T-helper 2 cell treated with Interferon-gamma antibody and Interleukin-4, amounts not matched to agents 100 ng/mL and 5 ng/mL, for 36 hours (primary cell): ENCODE results near the gene ECHDC1. TPM values are rescaled to one million over a fixed set of nuclear protein-coding genes. Genes with fewer than 3 reads are reported as not detected.
"Not testable (repeated sequence)": the region's sequence is repeated elsewhere in the genome, so short reads cannot be mapped to it uniquely, and the experiment has no call there.

Experiments used
- intact Hi-C: fragments of 100-400 bp; cut with micrococcal nuclease; formaldehyde crosslinking; loops from one replicate; pipeline ENCODE4 v1.15.1; 2023
- total RNA-seq: library from RNA; stranded (reverse); gene quantifications from 2 replicates; pipeline ENCODE4 v1.2.3, GENCODE V29; 2022

The ECHDC1 gene
- total RNA-seq, 1 donor from 2014 or later = 46.5 TPM

DNA sequence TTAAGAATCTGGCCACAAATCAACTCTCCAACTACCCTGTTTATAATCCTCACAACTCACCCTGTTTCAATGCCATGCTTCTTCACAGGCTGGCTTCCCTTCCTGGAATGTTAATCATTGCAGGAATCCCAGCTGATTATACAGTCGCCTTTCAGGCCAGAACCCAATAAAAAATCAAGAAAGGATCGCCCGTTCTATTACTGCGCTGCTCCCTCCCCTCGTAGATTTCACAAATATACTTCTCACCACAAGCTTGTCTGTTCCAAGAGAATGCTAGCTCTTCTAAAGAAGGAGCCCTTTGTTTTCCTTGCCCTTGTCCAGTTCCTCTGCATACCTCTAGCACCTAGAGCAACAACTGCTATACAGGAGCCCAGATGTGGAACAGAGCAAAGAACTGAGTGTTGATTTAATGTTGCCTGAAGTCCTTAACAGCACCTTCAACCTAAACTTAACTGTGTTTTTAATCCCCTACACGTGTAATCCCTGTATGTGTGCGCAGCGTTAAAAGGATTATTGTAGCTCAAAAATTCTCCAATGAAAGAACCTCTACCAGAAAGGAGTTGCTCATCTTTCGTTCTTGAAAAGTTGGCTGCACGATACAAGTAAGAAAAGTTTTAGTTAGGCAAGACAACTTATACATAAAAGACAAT is 988 bp downstream of the ECHDC1 start:
- intact Hi-C loops = loop anchor here (2.0 to 5.0 kb wide), 3 partner anchors 40 to 1002 kb away; partner anchors contain the start of gene CENPW

DNA sequence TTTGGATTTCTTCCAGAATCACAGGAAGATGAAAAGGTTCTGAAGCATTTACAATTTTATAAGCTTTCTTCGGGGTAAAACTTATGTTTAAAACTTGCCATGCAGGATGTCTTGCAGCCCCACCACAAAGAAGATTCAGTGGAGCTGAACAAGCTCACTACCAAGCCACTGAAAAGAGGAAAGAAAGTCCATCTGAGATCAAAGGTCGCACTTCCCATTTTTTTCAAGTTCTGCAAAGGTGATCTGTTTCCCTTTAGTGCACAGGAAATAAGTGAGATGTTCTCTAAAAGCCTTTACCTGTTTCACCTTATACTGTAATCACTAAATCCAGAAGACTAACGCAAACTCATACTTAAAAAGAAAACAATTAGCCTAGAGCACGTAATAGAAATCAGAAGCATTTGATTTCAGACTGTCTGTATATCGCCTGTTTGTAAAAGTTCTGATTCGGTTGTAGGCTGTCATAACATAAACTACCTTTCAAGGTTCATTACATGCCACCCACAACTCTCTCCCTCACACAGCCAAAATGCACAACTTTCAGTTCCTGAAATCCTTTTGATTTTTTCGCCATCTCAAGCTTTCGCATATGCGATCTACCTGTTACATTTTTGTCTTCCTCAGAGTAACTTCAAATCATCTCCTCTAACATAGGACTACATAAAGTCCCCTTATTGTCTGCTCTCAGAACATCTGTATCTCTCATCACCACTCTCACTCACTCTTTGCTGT is 1.8 kb downstream of the ECHDC1 start:
- intact Hi-C loops = loop anchor here (2.0 to 5.0 kb wide), 3 partner anchors 39 to 1001 kb away; partner anchors contain the start of gene CENPW

DNA sequence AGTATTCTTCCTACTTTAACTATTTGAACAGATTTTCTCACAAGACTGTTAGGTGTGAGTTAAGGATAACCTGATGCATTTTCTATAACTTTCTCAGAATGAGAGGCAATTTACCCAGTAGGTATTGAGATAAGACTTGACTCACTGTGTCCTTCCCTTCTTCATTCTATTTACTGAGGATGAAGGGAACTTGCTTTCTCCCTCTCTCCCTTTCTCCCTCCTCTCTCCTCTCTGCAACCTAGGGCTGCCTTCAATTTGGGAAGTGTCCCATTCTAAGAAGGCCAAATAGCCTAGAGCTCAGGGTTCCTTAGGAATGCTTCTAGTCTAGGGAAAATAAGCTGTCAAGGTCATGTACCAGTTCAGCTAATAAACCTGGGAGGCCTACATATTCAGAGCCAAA is 3.2 kb downstream of the ECHDC1 start:
- intact Hi-C loops = loop anchor here (5.0 kb wide), 2 partner anchors 38 to 917 kb away; no protein-coding TSS in a partner anchor

DNA sequence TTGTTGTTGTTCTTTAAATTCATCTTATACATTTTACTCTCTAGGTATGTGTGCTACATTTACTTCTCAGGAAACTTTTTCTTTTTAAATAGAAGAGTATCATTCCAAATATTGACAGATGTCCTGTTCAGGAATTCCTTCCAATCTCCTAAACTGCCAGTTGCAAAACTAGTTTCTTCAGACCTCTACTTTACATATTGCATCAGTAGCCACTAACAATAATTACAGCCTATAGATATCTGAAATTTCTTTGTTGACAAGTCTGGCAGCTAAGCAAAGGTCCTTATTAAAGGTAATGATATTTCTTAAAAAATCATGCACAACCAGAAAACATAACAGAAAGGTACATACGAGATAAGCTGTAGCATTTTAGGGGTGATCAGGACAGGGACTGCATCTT is 4.5 kb downstream of the ECHDC1 start:
- intact Hi-C loops = no loop called here

DNA sequence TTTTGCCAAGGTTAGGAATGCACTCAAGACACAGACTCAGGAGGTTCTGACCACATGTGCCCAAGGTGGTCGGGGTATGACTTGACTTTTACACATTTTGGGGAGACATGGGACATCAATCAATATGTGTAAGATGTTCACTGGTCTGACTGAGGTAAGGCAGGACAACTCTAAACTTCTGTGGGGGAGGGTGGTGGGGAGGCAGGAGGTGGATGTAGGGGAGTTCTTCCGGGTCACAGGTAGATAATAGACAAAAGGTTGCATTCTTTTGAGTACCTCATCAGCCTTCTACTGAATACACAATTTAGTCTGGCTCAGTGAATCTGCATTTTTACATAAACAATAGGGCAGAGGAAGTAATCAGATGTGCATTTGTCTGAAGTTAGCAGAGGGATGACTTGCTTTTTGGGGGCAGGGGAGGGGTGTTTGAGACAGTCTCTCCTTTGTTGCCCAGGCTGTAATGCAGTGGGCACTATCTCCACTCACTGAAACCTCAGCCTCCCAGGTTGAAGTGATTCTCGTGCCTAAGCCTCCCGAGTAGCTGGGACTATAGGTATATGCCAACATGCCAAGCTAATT is 10.9 kb downstream of the ECHDC1 start:
- intact Hi-C loops = no loop called here

DNA sequence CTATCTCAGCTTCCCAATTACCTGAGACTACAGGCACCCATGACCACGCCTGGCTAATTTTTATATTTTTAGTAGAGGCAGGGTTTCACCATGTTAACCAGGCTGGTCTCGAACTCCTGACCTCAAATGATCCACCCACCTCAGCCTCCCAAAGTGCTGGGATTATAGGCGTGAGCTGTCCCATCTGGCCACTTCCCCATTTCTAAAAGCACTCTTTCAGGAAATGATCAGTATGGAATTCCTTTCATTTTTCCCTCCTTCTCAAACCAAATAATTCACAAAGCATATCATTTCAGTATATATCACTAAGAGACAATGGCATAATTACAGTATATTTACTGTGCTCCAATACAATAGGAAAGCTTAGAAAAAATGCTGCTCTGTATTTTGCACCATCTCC is 12.2 kb downstream of the ECHDC1 start:
- intact Hi-C loops = not testable (repeated sequence)

DNA sequence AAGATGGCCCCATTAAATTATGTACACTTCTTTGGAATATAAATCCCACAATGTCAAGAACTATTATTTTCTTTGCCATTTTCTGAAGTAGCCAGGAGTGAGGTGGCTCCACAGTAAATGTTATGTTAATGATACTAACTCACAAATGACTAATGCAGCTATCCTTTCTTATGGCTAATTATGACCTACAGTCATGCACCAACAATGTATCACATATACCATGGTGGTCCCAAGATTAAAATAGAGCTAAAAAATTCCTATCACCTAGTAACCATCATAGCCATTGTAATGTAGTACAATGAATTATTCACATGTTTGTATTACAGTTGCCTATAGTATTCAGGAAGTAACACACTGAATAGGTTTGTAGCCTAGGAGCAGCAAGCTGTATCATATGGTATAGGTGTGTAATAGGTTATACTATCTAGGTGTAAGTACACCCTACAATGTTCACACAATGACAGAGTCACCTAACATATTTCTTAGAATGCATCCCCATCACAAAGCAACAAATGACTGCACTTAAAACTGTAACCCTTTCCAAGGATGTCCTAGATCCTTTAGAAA is 15.3 kb downstream of the ECHDC1 start:
- intact Hi-C loops = no loop called here

DNA sequence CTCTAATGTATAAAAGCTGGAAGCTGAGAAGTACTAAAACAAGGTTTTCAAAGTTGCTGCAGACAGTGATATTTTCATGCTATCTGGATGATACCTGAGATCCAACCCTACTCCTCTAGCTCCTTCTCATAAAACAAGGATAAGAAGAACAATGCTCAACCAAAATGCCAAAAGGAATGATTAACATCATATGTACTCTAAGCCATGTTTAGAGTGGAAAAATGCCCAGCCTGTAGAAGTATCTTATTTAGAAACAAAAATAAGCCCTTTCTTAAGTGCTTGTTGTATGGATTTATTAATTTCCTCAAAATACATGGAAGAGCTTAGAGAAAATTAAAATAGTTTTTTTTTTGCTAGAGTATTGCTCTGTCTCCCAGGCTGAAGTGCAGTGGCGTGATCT is 23.7 kb downstream of the ECHDC1 start:
- intact Hi-C loops = no loop called here

DNA sequence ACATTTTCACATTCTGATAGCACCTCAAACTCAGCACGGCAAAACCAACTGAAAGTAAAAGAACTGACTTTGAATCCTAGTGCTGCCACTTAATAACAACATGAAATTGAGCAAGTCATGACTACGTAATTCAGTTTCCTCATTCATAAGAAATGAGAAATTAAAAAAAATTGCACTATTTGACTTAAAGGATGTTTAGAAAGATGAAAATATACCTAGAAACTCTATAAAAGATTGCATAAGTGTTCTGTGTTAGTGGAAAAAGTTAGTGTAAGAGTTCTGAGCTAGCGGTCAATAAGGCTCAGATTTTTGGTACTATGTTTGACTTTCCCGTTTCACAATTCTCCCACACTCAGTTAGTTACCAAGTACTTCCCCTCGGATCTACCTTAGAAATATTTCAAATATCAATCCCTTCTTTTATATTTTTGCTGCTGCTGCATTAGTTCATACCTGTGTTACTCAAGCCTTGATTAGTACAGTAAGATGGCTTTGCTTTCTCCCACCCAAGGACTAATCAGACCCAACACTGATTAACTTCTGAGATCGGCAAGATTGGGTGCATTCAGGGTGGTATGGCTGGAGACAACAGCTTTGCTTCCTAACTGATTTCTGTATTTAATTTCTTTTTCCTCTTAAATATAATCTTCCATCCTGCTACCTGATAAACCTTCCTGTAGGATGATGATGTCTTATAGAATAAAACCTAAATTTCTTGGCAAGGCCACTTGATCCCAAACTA is 25.9 kb downstream of the ECHDC1 start:
- intact Hi-C loops = no loop called here

DNA sequence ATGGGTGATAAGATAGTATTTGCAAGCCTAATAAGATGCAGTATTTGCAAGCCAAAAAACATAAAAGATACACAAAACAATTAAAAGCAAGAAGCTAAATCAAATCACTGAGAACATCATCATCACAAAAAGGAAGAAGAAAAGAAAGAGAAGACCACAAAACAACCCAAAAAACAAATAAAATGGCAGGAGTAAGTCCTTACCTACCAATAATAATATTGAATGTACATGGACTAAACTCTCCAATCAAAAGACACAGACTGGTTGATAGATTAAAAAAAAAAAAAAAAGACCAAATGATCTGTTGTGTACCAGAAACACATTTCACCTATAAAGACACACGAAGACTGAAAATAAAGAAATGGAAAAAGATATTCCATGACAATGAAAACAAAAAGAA is 37.7 kb downstream of the ECHDC1 start:
- intact Hi-C loops = no loop called here

DNA sequence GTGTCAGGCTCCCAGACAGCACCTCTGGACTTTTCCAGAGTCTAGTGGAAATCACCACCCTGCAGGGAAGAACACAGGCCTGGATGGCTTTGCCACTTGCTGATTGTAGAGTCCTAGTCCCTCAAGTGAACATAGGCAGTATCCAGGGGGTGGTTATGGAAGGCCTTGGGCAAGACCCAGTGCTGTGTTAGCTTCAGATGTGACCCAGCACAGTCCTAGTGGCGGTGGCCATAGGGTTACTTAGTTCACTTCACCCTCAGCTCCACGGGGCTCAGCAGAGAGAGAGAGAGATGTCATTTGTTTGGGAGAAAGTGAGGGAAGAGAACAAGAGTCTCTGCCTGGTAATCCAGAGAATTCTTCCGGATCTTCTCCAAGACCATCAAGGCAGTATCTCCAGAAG is 39.5 kb downstream of the ECHDC1 start:
- intact Hi-C loops = loop anchor here (1.0 to 5.0 kb wide), 3 partner anchors 38 to 235 kb away; partner anchors contain the start of gene ECHDC1

DNA sequence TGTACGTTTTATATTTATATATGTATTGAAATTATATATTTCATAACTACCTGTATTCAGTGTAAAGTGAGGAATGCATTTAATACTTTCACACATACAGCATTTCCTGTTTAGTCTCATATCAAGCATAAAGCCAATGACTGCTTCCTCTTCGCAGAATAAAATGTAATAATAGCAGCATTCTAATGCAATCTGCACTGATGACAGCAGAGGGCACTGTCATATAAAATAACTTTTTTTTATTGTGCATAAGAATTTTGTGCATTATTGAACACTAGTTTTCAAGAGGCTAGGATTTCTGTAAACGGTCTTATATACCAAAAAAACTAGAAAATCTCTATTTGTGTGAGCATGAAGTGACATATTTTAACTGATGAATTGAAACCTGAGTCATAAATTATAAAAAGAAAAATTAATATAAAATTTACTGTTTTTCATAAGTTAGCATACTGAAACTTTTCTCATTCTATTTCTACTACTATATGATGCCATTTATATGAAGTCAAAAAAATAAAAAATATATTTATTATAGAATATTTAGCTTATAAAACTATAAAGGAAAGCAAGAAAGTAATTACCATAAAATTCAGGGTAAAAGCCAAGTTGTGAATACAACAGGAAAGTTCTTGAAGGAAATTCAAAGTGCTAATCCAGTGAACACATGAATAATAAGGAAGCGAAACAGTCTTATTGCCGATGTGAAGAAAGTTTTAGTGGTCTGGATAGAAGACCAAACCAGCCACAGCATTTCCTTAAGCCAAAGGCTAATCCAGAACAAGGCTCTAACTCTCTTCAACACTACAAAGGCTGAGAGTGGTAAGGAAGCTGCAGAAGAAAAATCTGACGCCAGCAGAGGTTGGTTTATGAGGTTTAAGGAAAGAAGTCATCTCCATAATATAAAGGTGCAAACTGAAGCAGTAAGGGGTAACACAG is 40.4 kb downstream of the ECHDC1 start:
- intact Hi-C loops = loop anchor here (1.0 to 5.0 kb wide), 5 partner anchors 39 to 236 kb away; partner anchors contain the start of gene ECHDC1

DNA sequence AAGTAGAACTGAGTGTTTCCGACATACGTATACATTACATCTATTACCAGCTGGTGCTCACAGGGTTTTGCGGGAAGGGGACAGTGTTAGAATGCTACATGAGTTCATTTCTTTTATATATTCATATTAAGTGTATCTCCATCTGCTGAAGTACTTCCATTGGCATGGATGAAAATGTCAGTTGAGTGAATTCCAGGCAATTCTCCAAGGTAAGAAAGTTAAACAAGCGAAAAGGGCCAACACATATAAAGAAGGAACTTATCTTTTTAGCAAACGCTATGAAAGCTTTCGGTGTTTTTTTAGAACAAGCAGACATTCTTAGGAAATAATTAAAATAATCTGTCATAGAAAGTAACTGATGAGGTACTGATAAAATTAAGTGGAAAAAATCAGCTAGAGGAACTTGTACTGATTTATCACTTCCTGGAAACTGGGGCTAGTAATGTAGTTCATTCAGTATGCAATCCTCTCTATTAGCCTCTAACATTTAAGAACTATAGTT is 42.2 kb downstream of the ECHDC1 start:
- intact Hi-C loops = loop anchor here (5.0 kb wide), 1 partner anchor 41 kb away; the partner anchor contains the start of gene ECHDC1

DNA sequence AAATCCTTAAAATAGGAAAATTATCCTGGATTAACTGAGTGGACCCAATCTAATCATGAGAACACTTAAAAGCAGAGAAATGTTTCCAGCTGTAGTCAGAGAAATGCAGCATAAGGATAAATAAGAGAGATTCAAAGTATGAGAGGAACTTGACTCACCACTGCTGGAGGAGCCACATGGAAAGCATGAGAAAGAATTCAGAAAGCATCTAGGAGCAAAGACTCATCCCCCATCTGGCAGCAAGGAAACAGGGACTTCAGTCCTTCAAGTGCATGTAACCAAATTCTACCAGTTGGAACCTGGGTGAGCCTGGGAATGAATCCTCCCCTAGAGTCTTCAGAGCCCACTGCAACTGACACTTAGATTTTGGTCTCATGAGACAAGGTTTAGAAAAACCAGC is 43.0 kb downstream of the ECHDC1 start:
- intact Hi-C loops = loop anchor here (5.0 kb wide), 1 partner anchor 42 kb away; the partner anchor contains the start of gene ECHDC1

DNA sequence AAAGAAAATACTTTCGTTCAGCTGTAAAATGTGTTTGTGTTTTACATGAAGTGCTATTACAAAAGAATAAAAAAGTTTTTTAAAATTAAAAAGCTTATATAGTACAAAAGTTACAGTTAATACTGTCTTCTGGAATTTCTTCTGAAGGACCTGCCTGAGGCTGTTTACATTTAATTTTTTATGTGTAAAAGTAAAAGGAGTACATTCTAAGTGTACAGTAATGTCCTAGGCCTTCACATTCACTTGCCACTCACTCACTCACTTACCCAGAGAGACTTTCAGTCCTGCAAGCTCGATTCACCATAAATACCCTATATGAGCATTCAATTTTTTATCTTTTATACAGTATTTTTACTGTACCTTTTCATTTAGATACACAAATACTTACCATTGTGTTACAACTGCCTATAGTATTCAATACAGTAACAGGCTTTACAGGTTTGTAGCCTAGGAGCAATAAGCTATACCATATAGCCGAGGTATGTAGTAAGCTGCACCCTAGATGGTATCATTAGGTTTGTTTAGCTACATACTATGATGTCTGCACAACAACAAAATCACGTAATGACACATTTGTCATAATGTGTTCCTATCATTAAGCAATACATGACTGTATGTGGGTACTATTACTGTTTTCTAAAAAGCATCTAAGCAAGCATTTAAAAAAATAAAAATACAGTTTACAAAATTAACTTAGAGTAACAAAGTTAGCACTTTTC is 43.7 kb downstream of the ECHDC1 start:
- intact Hi-C loops = loop anchor here (5.0 kb wide), 1 partner anchor 43 kb away; the partner anchor contains the start of gene ECHDC1

DNA sequence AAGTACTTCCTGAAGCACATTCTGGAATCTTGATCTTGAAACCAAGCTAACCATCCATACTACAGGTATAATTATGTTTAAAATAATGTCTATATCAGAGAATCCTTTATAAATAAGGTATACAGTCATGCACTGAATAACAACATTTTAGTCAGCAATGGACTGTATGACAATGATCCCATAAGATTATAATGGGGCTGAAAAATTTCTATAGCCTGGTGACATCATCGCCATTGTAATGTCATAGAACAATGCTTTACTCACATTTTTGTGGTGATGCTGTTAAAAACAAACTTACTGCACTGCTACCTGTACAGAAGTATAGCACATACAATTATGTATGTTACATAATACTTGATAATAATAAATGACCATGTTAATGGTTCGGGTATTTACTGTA is 44.9 kb downstream of the ECHDC1 start:
- intact Hi-C loops = no loop called here

DNA sequence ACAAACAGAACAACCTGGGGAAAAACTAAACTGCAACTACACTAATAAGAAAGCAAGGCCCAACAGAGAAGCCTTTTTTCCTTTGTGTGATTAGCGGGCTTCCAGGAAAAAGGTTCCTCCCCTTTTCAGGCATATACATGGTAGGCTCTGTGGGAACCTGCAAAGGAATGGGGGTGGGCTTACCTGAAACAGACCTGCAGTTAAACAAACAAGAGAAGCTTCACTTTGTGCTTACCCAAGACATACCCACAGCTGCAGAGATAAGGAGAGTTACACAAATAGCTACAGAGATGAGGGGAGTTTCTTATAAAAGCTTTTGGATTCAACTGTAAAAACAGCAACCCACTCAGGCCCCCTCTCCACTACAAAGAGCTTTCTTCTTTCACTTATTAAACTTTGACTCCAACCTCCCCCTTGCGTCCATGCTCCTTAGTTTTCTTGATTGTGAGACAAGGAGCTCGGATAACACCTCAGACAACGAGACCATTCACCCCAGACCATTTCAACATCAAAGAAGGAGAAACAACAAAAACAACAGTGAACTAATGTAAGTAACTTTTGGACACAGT is 45.8 kb downstream of the ECHDC1 start:
- intact Hi-C loops = no loop called here

DNA sequence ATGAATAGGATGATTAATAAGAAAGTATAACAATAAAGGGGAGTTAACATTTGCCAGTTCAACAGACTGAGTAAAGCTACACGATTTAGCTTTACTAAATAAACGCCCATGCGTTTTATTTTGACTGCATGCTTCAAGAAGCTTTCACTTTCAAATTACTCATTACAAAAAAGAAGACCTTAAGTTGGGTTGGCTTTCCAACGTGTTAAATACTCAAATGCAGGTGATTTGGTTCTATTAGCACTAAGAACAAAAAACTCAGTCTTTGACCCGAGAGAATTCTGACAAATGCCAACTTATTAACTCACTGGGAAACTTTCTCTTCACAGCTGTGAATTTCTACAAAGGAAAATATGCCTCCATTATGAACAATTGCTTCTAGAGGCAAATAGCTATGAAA is 51.9 kb downstream of the ECHDC1 start:
- intact Hi-C loops = no loop called here
